GM12891 (cell line): ENCODE measurements around the gene PGPEP1.

Experiments used
- PAX5 ChIP-seq: IDR thresholded peaks from 2 replicates; pipeline ENCODE4 v1.6.1; 2011; ENCODE audit warnings: low read length, moderate library complexity, mild to moderate bottlenecking; ENCODE audit not compliant: insufficient read depth, severe bottlenecking
- POLR2A ChIP-seq: IDR thresholded peaks from 2 replicates; pipeline ENCODE4 v1.6.1; 2011; ENCODE audit warnings: low read depth, low read length, control low read depth
- POLR2AphosphoS5 ChIP-seq: IDR thresholded peaks from 2 replicates; pipeline ENCODE4 v1.6.1; 2011; ENCODE audit warnings: low read depth, low read length, control low read depth
- POU2F2 ChIP-seq: IDR thresholded peaks from 2 replicates; pipeline ENCODE4 v1.6.1; 2011; ENCODE audit warnings: low read depth, mild to moderate bottlenecking, control low read depth, low read length, moderate library complexity
- SPI1 ChIP-seq: IDR thresholded peaks from 2 replicates; pipeline ENCODE4 v1.6.1; 2011; ENCODE audit warnings: low read depth, low read length, control low read depth
- TAF1 ChIP-seq: IDR thresholded peaks from 2 replicates; pipeline ENCODE4 v1.6.1; 2011; ENCODE audit warnings: low read depth, low read length, control low read depth

GRCh38 chr19:18291019-18291524 lies 49.3 kb upstream of the PGPEP1 start:
- TF ChIP-seq POLR2A, result no peak
- TF ChIP-seq POLR2AphosphoS5, result no peak
- no peak for TF ChIP-seq TAF1
- no peak for TF ChIP-seq PAX5
- no peak for TF ChIP-seq SPI1
- no peak for TF ChIP-seq POU2F2
